Thyroid gland (tissue), 4 donors: ENCODE data around the gene IFNA10.

Source experiments
- POLR2A ChIP-seq, 2 donors: fragments of 450-650 bp; IDR thresholded peaks; one replicate each; pipeline ENCODE4 v1.6.1; 2017; ENCODE audit warnings: antibody characterized with exemption in 2 of 2, mild to moderate bottlenecking in 2 of 2, moderate library complexity in 1 of 2
- TF ChIP-seq, protein P1 (sequence below), 6 experiments: fragments of 200-600 bp in 3 of 6; fragments of 450-650 bp in 3 of 6; sonication (generic) in 3 of 6; IDR thresholded peaks; one replicate each; pipeline ENCODE4 v1.5.1; 2016 to 2019; ENCODE audit warnings: antibody characterized with exemption in 6 of 6, mild to moderate bottlenecking in 2 of 6, inconsistent platforms in 1 of 6, moderate library complexity in 1 of 6

DNA sequence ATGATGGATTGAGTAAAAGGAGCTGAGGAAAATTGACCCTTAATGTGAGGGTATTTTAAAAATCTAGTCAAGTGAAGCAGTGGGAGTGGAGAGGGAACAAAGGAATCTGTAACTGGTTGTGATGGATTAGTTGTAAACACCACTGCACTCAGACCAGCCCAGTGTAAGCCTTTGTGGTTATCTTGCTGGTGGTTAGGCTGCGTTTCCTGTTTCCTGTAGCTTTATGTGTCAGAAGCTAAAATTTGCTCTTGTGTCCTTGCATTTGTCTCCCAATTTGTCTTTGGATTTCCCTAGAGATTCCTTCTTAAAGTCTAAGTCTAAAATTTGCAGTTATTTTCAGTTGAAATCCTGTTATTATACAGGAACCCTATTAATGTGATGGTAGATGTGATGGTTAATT, 46.8 kb downstream of the IFNA10 start:
- TF ChIP-seq, protein P1, sequence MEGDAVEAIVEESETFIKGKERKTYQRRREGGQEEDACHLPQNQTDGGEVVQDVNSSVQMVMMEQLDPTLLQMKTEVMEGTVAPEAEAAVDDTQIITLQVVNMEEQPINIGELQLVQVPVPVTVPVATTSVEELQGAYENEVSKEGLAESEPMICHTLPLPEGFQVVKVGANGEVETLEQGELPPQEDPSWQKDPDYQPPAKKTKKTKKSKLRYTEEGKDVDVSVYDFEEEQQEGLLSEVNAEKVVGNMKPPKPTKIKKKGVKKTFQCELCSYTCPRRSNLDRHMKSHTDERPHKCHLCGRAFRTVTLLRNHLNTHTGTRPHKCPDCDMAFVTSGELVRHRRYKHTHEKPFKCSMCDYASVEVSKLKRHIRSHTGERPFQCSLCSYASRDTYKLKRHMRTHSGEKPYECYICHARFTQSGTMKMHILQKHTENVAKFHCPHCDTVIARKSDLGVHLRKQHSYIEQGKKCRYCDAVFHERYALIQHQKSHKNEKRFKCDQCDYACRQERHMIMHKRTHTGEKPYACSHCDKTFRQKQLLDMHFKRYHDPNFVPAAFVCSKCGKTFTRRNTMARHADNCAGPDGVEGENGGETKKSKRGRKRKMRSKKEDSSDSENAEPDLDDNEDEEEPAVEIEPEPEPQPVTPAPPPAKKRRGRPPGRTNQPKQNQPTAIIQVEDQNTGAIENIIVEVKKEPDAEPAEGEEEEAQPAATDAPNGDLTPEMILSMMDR (IDR thresholded peaks at IDR 0.05), result no peak
- TF ChIP-seq POLR2A (IDR thresholded peaks at IDR 0.05), result no peak
